Thoracic aorta (tissue), 2 donors: ENCODE results near the gene FTL. TPM values are rescaled to one million over a fixed set of nuclear protein-coding genes. Genes with fewer than 3 reads are reported as not detected.

Source experiments
- ATAC-seq: fragments of 150-250 bp; one replicate; pipeline ENCODE4 v1.8.0; 2017; ENCODE audit warnings: low read depth; ENCODE audit not compliant: insufficient number of reproducible peaks, low FRiP score
- DNase-seq: peaks from one replicate; pipeline ENCODE4 v3.0.0-alpha.2; 2020; ENCODE audit warnings: low spot score
- H3K27ac ChIP-seq, 2 donors: fragments of 200-600 bp; sonication (generic); 1 replicate in 1 of 2; 2 replicates in 1 of 2; pipeline ENCODE4 v1.5.1; 2016; ENCODE audit warnings: mild to moderate bottlenecking in 2 of 2, moderate library complexity in 2 of 2
- H3K27me3 ChIP-seq: fragments of 200-600 bp; sonication (generic); replicated peaks from 2 replicates; pipeline ENCODE4 v1.6.0; 2016; ENCODE audit warnings: mild to moderate bottlenecking; ENCODE audit not compliant: insufficient read depth
- H3K36me3 ChIP-seq: fragments of 200-600 bp; sonication (generic); one replicate; pipeline ENCODE4 v1.5.1; 2016
- H3K4me1 ChIP-seq, 2 donors: fragments of 200-600 bp; sonication (generic); 1 replicate in 1 of 2; 2 replicates in 1 of 2; pipeline versions ENCODE4 v1.5.1 to v1.6.0; 2016; ENCODE audit warnings: low read depth in 2 of 2, mild to moderate bottlenecking in 1 of 2; ENCODE audit not compliant: control insufficient read depth in 1 of 2
- H3K4me3 ChIP-seq: fragments of 200-600 bp; sonication (generic); 2 replicates; pipeline ENCODE4 v1.5.1; 2016; ENCODE audit warnings: mild to moderate bottlenecking
- H3K9me3 ChIP-seq: fragments of 200-600 bp; sonication (generic); 2 replicates; pipeline ENCODE4 v1.5.1; 2016
- CTCF ChIP-seq: fragments of 200-600 bp; sonication (generic); IDR thresholded peaks from one replicate; pipeline ENCODE4 v1.5.1; 2019; ENCODE audit warnings: antibody characterized with exemption
- total RNA-seq, 2 donors: library from RNA; depleted of rRNA; stranded (reverse); fragments of >200 nt; gene quantifications; one replicate each; pipeline versions ENCODE4 v1.1.0 to v1.2.3, GENCODE V29; 2016

FTL gene
- total RNA-seq, 2 donors from 2014 or later = 3,403 to 7,108 TPM

- TF ChIP-seq CTCF = no peak
- no peaks in the 10 kb centered on the region for H3K9me3 ChIP-seq
- no peak overlapping the region for H3K27ac ChIP-seq
- no peak overlapping the region for H3K4me3 ChIP-seq
- ATAC-seq (no peak), DNase-seq (no peak)
- no peaks in the 10 kb centered on the region for H3K27me3 ChIP-seq
- peaks cover 11 to 20% of the 10 kb centered on the region in 2 donors for H3K4me1 ChIP-seq
- peaks cover 29% of the 10 kb centered on the region for H3K36me3 ChIP-seq
Observed at GRCh38 chr19:49014123-49014869, 49.2 kb downstream of the FTL start.

GRCh38 chr19:49014870-49015255, 49.8 kb downstream of the FTL start:
- no peaks in the 10 kb centered on the region for H3K9me3 ChIP-seq
- H3K36me3 ChIP-seq = peaks cover 25% of the 10 kb centered on the region
- H3K4me1 ChIP-seq = peaks cover 15 to 24% of the 10 kb centered on the region in 2 donors
- TF ChIP-seq CTCF = no peak
- H3K27me3 ChIP-seq = no peaks in the 10 kb centered on the region
- no peak overlapping the region for H3K4me3 ChIP-seq
- no peak overlapping the region for H3K27ac ChIP-seq
- ATAC-seq (no peak), DNase-seq (no peak)

- Histone ChIP-seq H3K4me3 (no peak overlapping the region), H3K4me1 (peaks cover 15 to 24% of the 10 kb centered on the region in 2 donors), H3K9me3 (no peaks in the 10 kb centered on the region), H3K27ac (no peak overlapping the region), H3K36me3 (peaks cover 12% of the 10 kb centered on the region), H3K27me3 (no peaks in the 10 kb centered on the region)
- DNase-seq (no peak), ATAC-seq (no peak)
- no peak for TF ChIP-seq CTCF
Observed at GRCh38 chr19:49016067-49016839, 51.1 kb downstream of the FTL start.

Other genes with a start within 250 kb of the FTL start
- not detected for gene MAMSTR, start 245.6 kb upstream of the FTL start, total RNA-seq
- gene RASIP1, start 224.7 kb upstream of the FTL start, total RNA-seq = 10 to 100 TPM; 11.6 to 12.3 TPM
- gene IZUMO1, start 218.4 kb upstream of the FTL start, total RNA-seq = not detected
- under 1 TPM; 0.27 to 0.99 TPM for gene FUT1, start 212.7 kb upstream of the FTL start, total RNA-seq
- not detected for gene FGF21, start 209.8 kb upstream of the FTL start, total RNA-seq
- gene BCAT2, start 154.3 kb upstream of the FTL start, total RNA-seq = 10 to 100 TPM; 26.5 to 38.4 TPM
- 10 to 100 TPM; 10.2 to 16.8 TPM for gene HSD17B14, start 128.8 kb upstream of the FTL start, total RNA-seq
- 10 to 100 TPM; 45.1 to 45.2 TPM for gene PLEKHA4, start 96.7 kb upstream of the FTL start, total RNA-seq
- gene PPP1R15A, start 92.9 kb upstream of the FTL start, total RNA-seq = 100 to 1,000 TPM; 108 to 139 TPM
- under 1 TPM; 0.27 to 0.78 TPM for gene TULP2, start 66.6 kb upstream of the FTL start, total RNA-seq
- gene NUCB1, start 65.0 kb upstream of the FTL start, total RNA-seq = 100 to 1,000 TPM; 415 to 671 TPM
- gene DHDH, start 31.6 kb upstream of the FTL start, total RNA-seq = 1 to 10 TPM in 1 of 2 donors, not detected in 1; 3.7 TPM
- gene BAX, start 10.4 kb upstream of the FTL start, total RNA-seq = 100 to 1,000 TPM in 1 of 2 donors, 10 to 100 TPM in 1; 53.1 to 104 TPM
- 10 to 100 TPM; 30.1 to 44.4 TPM for gene GYS1, start 28.0 kb downstream of the FTL start, total RNA-seq
- 10 to 100 TPM; 51.6 to 52.3 TPM for gene RUVBL2, start 28.6 kb downstream of the FTL start, total RNA-seq
- not detected for gene LHB, start 51.8 kb downstream of the FTL start, total RNA-seq
- not detected for gene CGB3, start 59.0 kb downstream of the FTL start, total RNA-seq
- not detected for gene CGB2, start 66.6 kb downstream of the FTL start, total RNA-seq
- gene CGB1, start 71.6 kb downstream of the FTL start, total RNA-seq = not detected
- not detected for gene CGB5, start 78.5 kb downstream of the FTL start, total RNA-seq
- not detected for gene CGB8, start 83.8 kb downstream of the FTL start, total RNA-seq
- not detected for gene CGB7, start 92.4 kb downstream of the FTL start, total RNA-seq
- not detected for gene NTF4, start 99.5 kb downstream of the FTL start, total RNA-seq
- gene KCNA7, start 107.4 kb downstream of the FTL start, total RNA-seq = not detected
- gene SNRNP70, start 120.1 kb downstream of the FTL start, total RNA-seq = 100 to 1,000 TPM; 339 to 438 TPM
- 10 to 100 TPM in 1 of 2 donors, not detected in 1; 19.8 TPM for gene LIN7B, start 149.1 kb downstream of the FTL start, total RNA-seq
- not detected for gene C19orf73, start 153.8 kb downstream of the FTL start, total RNA-seq
- 1 to 10 TPM; 2.7 to 5.0 TPM for gene PPFIA3, start 154.2 kb downstream of the FTL start, total RNA-seq
- gene HRC, start 190.1 kb downstream of the FTL start, total RNA-seq = 1 to 10 TPM; 2.2 to 6.5 TPM
- 10 to 100 TPM; 48.3 to 65.9 TPM for gene TRPM4, start 192.5 kb downstream of the FTL start, total RNA-seq